Peyer's patch (tissue), 4 donors: ENCODE data around the gene PPP1R3F.

ENCODE experiments used
- POLR2A ChIP-seq, 2 donors: fragments of 450-650 bp; IDR thresholded peaks; one replicate each; pipeline ENCODE4 v1.5.1; 2017; ENCODE audit warnings: antibody characterized with exemption in 2 of 2, mild to moderate bottlenecking in 2 of 2, moderate library complexity in 2 of 2
- TF ChIP-seq, protein P1 (sequence below), 6 experiments: fragments of 450-650 bp in 4 of 6; fragments of 200-600 bp in 2 of 6; sonication (generic) in 1 of 6; IDR thresholded peaks; one replicate each; pipeline ENCODE4 v1.5.1; 2017 to 2019; ENCODE audit warnings: antibody characterized with exemption in 6 of 6, mild to moderate bottlenecking in 3 of 6, moderate library complexity in 1 of 6

DNA sequence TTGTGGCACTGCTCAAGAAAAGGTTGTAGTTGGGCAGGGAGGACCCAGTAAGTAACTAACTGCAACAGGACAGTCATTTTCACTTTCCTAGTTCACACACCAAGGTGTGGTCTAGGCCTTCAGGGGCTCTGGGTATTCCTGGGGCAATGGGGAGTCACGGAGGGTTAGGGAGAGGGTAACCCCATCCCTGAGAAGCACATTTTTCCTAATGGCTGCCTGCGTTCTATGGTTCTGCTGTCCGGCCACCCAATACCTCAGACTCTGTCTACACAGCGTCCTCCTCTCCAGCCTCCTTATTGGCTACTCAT lies 937 bp upstream of the PPP1R3F start:
- no peak for TF ChIP-seq POLR2A (IDR thresholded peaks at IDR 0.05)
- TF ChIP-seq, protein P1, sequence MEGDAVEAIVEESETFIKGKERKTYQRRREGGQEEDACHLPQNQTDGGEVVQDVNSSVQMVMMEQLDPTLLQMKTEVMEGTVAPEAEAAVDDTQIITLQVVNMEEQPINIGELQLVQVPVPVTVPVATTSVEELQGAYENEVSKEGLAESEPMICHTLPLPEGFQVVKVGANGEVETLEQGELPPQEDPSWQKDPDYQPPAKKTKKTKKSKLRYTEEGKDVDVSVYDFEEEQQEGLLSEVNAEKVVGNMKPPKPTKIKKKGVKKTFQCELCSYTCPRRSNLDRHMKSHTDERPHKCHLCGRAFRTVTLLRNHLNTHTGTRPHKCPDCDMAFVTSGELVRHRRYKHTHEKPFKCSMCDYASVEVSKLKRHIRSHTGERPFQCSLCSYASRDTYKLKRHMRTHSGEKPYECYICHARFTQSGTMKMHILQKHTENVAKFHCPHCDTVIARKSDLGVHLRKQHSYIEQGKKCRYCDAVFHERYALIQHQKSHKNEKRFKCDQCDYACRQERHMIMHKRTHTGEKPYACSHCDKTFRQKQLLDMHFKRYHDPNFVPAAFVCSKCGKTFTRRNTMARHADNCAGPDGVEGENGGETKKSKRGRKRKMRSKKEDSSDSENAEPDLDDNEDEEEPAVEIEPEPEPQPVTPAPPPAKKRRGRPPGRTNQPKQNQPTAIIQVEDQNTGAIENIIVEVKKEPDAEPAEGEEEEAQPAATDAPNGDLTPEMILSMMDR (IDR thresholded peaks at IDR 0.05) = no peak
